Measurements from ENCODE around the gene FITM2.
A peak's percentile ranks its signal among the peaks of the same experiment; 100 is the strongest.

The FITM2 gene

GRCh38 chr20:44273231-44274215 is 37.5 kb downstream of the FITM2 start:
- H3K4me3 ChIP-seq (replicated peaks; ENCODE audit: low read depth, low read length), result no peak overlapping the region
- no peak for TF ChIP-seq CTCF (IDR thresholded peaks at IDR 0.05; ENCODE audit: low read depth, low read length, missing control alignments)
- no peak for DNase-seq (ENCODE audit: extremely low read depth, low read depth)

GRCh38 chr20:44271915-44272663 is 38.9 kb downstream of the FITM2 start:
- no peak overlapping the region for H3K4me3 ChIP-seq (replicated peaks; ENCODE audit: low read depth, low read length)
- no peak for DNase-seq (ENCODE audit: extremely low read depth, low read depth)
- peak; percentile 30 for TF ChIP-seq CTCF (IDR thresholded peaks at IDR 0.05; ENCODE audit: low read depth, low read length, missing control alignments)

- H3K4me3 ChIP-seq (replicated peaks; ENCODE audit: low read depth, low read length), result no peak overlapping the region
- DNase-seq (ENCODE audit: extremely low read depth, low read depth), result no peak
- no peak for TF ChIP-seq CTCF (IDR thresholded peaks at IDR 0.05; ENCODE audit: low read depth, low read length, missing control alignments)
Observed at GRCh38 chr20:44268802-44269201, 42.2 kb downstream of the FITM2 start.

GRCh38 chr20:44264287-44264686 is 46.7 kb downstream of the FITM2 start:
- H3K4me3 ChIP-seq (replicated peaks; ENCODE audit: low read depth, low read length), result no peak overlapping the region
- DNase-seq (ENCODE audit: extremely low read depth, low read depth), result no peak
- no peak for TF ChIP-seq CTCF (IDR thresholded peaks at IDR 0.05; ENCODE audit: low read depth, low read length, missing control alignments)

GRCh38 chr20:44258226-44258890 is 52.6 kb downstream of the FITM2 start:
- H3K4me3 ChIP-seq (replicated peaks; ENCODE audit: low read depth, low read length), result no peak overlapping the region
- no peak for DNase-seq (ENCODE audit: extremely low read depth, low read depth)
- no peak for TF ChIP-seq CTCF (IDR thresholded peaks at IDR 0.05; ENCODE audit: low read depth, low read length, missing control alignments)

- no peak for TF ChIP-seq CTCF (IDR thresholded peaks at IDR 0.05; ENCODE audit: low read depth, low read length, missing control alignments)
- no peak overlapping the region for H3K4me3 ChIP-seq (replicated peaks; ENCODE audit: low read depth, low read length)
- DNase-seq (ENCODE audit: extremely low read depth, low read depth), result no peak
Observed at GRCh38 chr20:44256961-44257360, 54.0 kb downstream of the FITM2 start.
